K562 (cell line): ENCODE measurements around the gene ZC3H12C. TPM values are rescaled to one million over a fixed set of nuclear protein-coding genes. Genes with fewer than 3 reads are reported as not detected.

Source experiments
- ATAC-seq: fragments of 200-7000 bp; cut with Tn5 transposase; 3 replicates; pipeline ENCODE4 v1.9.1; 2020; ENCODE audit warnings: moderate library complexity
- BruUV-seq: library from RNA; stranded (reverse); fragments of 400-500 nt; replicated peaks from 2 replicates; lab custom pipeline; 2021; lab: Mats Ljungman, UMichigan
- CTCF ChIA-PET: fragments of 300-600 bp; formaldehyde crosslinking; extraction: SDS; loops from one replicate; lab custom pipeline; 2021; ENCODE audit warnings: low intra/inter-chr PET ratio; lab: Yijun Ruan, JAX
- POLR2A ChIA-PET: fragments of 300-600, 350-650 bp; sonication (Branson Sonifier 250); formaldehyde crosslinking; extraction: SDS; loops from one replicate; lab custom pipeline; 2021; ENCODE audit warnings: antibody characterized with exemption, inconsistent platforms; lab: Yijun Ruan, JAX
- DNase-seq, 4 experiments: peaks; one replicate each; pipeline versions ENCODE4 v3.0.0 to v3.0.0-alpha.2; 2011 to 2018; ENCODE audit warnings: low spot score in 3 of 4, mixed read lengths in 3 of 4; ENCODE audit errors: extremely low read depth in 1 of 4
- FAIRE-seq: peaks from 2 replicates; lab custom pipeline; 2011; peaks lifted over from hg19 to GRCh38; lab: Jason Lieb, UNC
- H2AFZ ChIP-seq: 2 replicates; pipeline ENCODE4 v1.6.0; 2011; ENCODE audit warnings: low read depth, low read length, control low read depth, inconsistent platforms
- H3K27ac ChIP-seq: fragments of 200-600 bp; 3 replicates; pipeline ENCODE4 v1.8.0; 2011; ENCODE audit warnings: low read depth, mild to moderate bottlenecking, control low read depth, inconsistent platforms, low read length, moderate library complexity, mixed read lengths; ENCODE audit errors: extremely low read depth
- H3K27me3 ChIP-seq, 2 experiments: fragments of 300-600 bp in 1 of 2; 2 replicates in 1 of 2; 3 replicates in 1 of 2; pipeline versions ENCODE4 v1.6.0 to v1.8.0; 2011; ENCODE audit warnings: inconsistent platforms in 2 of 2, low read length in 2 of 2, mild to moderate bottlenecking in 1 of 2, mixed read lengths in 1 of 2, moderate library complexity in 1 of 2; ENCODE audit not compliant: control insufficient read depth in 2 of 2, insufficient read depth in 2 of 2
- H3K36me3 ChIP-seq: fragments of 300-600 bp; 3 replicates; pipeline ENCODE4 v1.8.0; 2011; ENCODE audit warnings: mild to moderate bottlenecking, low read length, inconsistent platforms; ENCODE audit not compliant: control insufficient read depth, insufficient read depth
- H3K4me1 ChIP-seq, 2 experiments: fragments of 200-600 bp in 1 of 2; replicated peaks in 1 of 2; 2 replicates in 1 of 2; 3 replicates in 1 of 2; pipeline versions ENCODE4 v1.5.1 to v1.8.0; 2011; ENCODE audit warnings: inconsistent platforms in 2 of 2, low read length in 2 of 2, mild to moderate bottlenecking in 1 of 2, mixed read lengths in 1 of 2, moderate library complexity in 1 of 2; ENCODE audit not compliant: control insufficient read depth in 2 of 2, insufficient read depth in 2 of 2
- H3K4me2 ChIP-seq: 2 replicates; pipeline ENCODE4 v1.6.1; 2011; ENCODE audit warnings: low read length, control low read depth, inconsistent platforms, mixed read lengths; ENCODE audit not compliant: insufficient read depth
- H3K4me3 ChIP-seq: fragments of 200-600 bp; sonication (generic), shearing (Covaris generic); 2 replicates; pipeline ENCODE4 v1.5.1; 2016; ENCODE audit warnings: control low read depth, inconsistent platforms
- H3K79me2 ChIP-seq: fragments of 200-600 bp; 3 replicates; pipeline ENCODE4 v1.8.0; 2011; ENCODE audit warnings: low read length, inconsistent platforms; ENCODE audit not compliant: control insufficient read depth, insufficient read depth
- H3K9ac ChIP-seq, 2 experiments: 2 replicates each; pipeline versions ENCODE4 v1.6.0 to v1.6.1; 2011; ENCODE audit warnings: low read depth in 2 of 2, low read length in 2 of 2, control low read depth in 1 of 2, inconsistent platforms in 1 of 2, mild to moderate bottlenecking in 1 of 2, mixed read lengths in 1 of 2; ENCODE audit not compliant: insufficient read depth in 1 of 2
- H3K9me1 ChIP-seq: one replicate; pipeline ENCODE4 v1.6.0; 2011; ENCODE audit warnings: inconsistent platforms, mild to moderate bottlenecking, low read length, moderate library complexity; ENCODE audit not compliant: control insufficient read depth, insufficient read depth
- H3K9me3 ChIP-seq: replicated peaks from 2 replicates; pipeline ENCODE4 v1.5.1; 2011; ENCODE audit warnings: low read depth, low read length, inconsistent platforms; ENCODE audit not compliant: control insufficient read depth, insufficient read depth
- H4K20me1 ChIP-seq: replicated peaks from 2 replicates; pipeline ENCODE4 v1.6.1; 2011; ENCODE audit warnings: low read length, inconsistent platforms, mixed read lengths; ENCODE audit not compliant: control insufficient read depth, insufficient read depth
- CBX8 ChIP-seq: fragments of 200-600 bp; sonication (generic); IDR thresholded peaks from 2 replicates; pipeline ENCODE4 v1.6.1; 2012; ENCODE audit warnings: borderline replicate concordance, mixed run types, low read depth, mild to moderate bottlenecking, moderate library complexity, mixed read lengths, low read length, control low read depth, inconsistent platforms; ENCODE audit not compliant: poor library complexity, severe bottlenecking; ENCODE audit errors: extremely low read depth
- CHD2 ChIP-seq: IDR thresholded peaks from 2 replicates; pipeline ENCODE4 v1.6.1; 2011; ENCODE audit warnings: low read depth, low read length
- HOMEZ ChIP-seq: fragments of 250-450 bp; sonication (Bioruptor Pico); IDR thresholded peaks from 2 replicates; pipeline ENCODE4 v1.4.0; 2020; ENCODE audit warnings: mild to moderate bottlenecking, moderate library complexity
- NR2C1 ChIP-seq, 2 experiments: fragments of 450-650 bp; IDR thresholded peaks; 2 replicates each; pipeline ENCODE4 v1.6.1; 2017; ENCODE audit warnings: mild to moderate bottlenecking in 2 of 2, antibody characterized with exemption in 1 of 2, inconsistent platforms in 1 of 2, missing compliant biosample characterization in 1 of 2, missing genetic modification characterization in 1 of 2
- PHB ChIP-seq: fragments of 250-450 bp; sonication (Bioruptor Pico); IDR thresholded peaks from 2 replicates; pipeline ENCODE4 v1.5.0; 2021
- POLR2AphosphoS5 ChIP-seq: IDR thresholded peaks from 2 replicates; pipeline ENCODE4 v1.6.1; 2011; ENCODE audit warnings: mild to moderate bottlenecking, low read depth, low read length, moderate library complexity; ENCODE audit not compliant: control insufficient read depth, insufficient read depth
- RBM17 ChIP-seq: fragments of 200-400 bp; formaldehyde crosslinking; IDR thresholded peaks from 2 replicates; pipeline ENCODE4 v1.6.1; 2017; ENCODE audit warnings: low read depth, mild to moderate bottlenecking, low read length, borderline replicate concordance
- SMARCB1 ChIP-seq: IDR thresholded peaks from 2 replicates; pipeline ENCODE4 v1.6.1; 2011; ENCODE audit warnings: improper control_type of control experiment, low read depth; ENCODE audit not compliant: insufficient read length
- SRF ChIP-seq, 2 experiments: fragments of 250-450, 450-650 bp in 1 of 2; sonication (Bioruptor Pico) in 1 of 2; sonication (generic) in 1 of 2; formaldehyde crosslinking; IDR thresholded peaks; 2 replicates each; pipeline versions ENCODE4 v1.5.0 to v1.5.1; 2020 to 2022; ENCODE audit warnings: mild to moderate bottlenecking in 1 of 2, missing genetic modification reagents in 1 of 2
- ZNF12 ChIP-seq: sonication (generic); formaldehyde crosslinking; IDR thresholded peaks from 2 replicates; pipeline ENCODE4 v1.4.0; 2020; ENCODE audit warnings: mild to moderate bottlenecking, missing genetic modification reagents
- ZNF274 ChIP-seq: IDR thresholded peaks from 2 replicates; pipeline ENCODE4 v1.6.1; 2011; ENCODE audit warnings: low read depth, mild to moderate bottlenecking, low read length, moderate library complexity, borderline replicate concordance
- WGBS: fragments of 100-300 bp; shearing (Covaris generic); methylation state at CpG from one replicate; pipeline ENCODE4 v1.1.6; 2016; ENCODE audit warnings: low coverage, mixed read lengths; ENCODE audit not compliant: insufficient coverage; ENCODE audit errors: missing lambda C conversion rate; 5-methylcytosine and 5-hydroxymethylcytosine counted together
- in situ Hi-C: fragments of 300-500 bp; cut with MboI; formaldehyde crosslinking; loops from 4 replicates; pipeline ENCODE4 v1.15.0; 2018; ENCODE audit warnings: inconsistent platforms, mixed read lengths
- intact Hi-C: fragments of 100-400 bp; cut with micrococcal nuclease; formaldehyde crosslinking; loops from 2 replicates; pipeline ENCODE4 v1.14.2; 2022
- polyA plus RNA-seq, 8 experiments: library from polyadenylated mRNA; depleted of rRNA in 4 of 8; stranded (reverse) in 5 of 8; unstranded in 3 of 8; fragments of >200 nt; fragmentation: Nextera tagmentation in 2 of 8; fragmentation: Illumina TruSeq in 1 of 8; extraction: Ambion mirVana in 2 of 8; extraction: Trizol in 1 of 8; gene quantifications; 2 replicates each; pipeline versions ENCODE4 v1.2.1 to v1.2.3, GENCODE V29; 2011 to 2014; ENCODE audit warnings: inconsistent platforms in 1 of 8, missing spikeins in 1 of 8
- total RNA-seq, 7 experiments: library from RNA; depleted of rRNA in 6 of 7; stranded (reverse); fragments of >200 nt in 6 of 7; fragmentation: Illumina TruSeq in 2 of 7; extraction: Trizol in 2 of 7; gene quantifications; 2 replicates each; pipeline versions ENCODE4 v1.2.1 to v1.2.3, GENCODE V29; 2011 to 2021; ENCODE audit warnings: low replicate concordance in 1 of 7
- TF ChIP-seq, protein P1 (sequence below): sonication (generic); formaldehyde crosslinking; IDR thresholded peaks from 2 replicates; pipeline ENCODE4 v1.9.0; 2022; ENCODE audit warnings: mild to moderate bottlenecking, missing genetic modification reagents

ZC3H12C gene
- total and polyA plus RNA-seq, 9 of the 15 experiments (the other 6 are each of a cell fraction or from before 2014, with no cell fraction given), result 0.56 to 5.9 (median 3.3) TPM

DNA sequence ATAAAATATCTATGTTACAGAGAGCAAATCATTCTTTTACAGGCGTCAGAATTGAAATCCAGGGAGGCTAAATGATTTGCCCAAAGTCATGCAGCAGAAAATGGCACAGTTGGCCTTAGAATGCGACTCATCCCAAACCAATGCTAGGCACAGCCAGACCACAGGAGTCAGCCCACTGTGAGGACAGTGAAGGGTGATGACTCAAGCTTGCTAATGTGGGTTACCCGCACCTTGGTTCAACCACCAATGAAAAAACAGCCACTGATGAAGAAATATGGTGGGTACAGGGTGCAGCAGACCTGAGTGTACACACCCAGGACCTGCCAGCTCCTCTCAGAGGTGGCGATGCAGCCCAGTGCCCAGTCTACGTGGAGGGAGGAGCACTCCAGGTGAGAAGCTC lies 89.7 kb downstream of the ZC3H12C start:
- Histone ChIP-seq H3K4me1 (no peaks in the 10 kb centered on the region), H4K20me1 (no peaks in the 10 kb centered on the region), H3K9me1 (no peaks in the 10 kb centered on the region), H3K4me2 (no peak overlapping the region), H3K9me3 (no peaks in the 10 kb centered on the region), H3K4me3 (no peak overlapping the region), H3K27ac (no peak overlapping the region), H2AFZ (no peak overlapping the region), H3K36me3 (no peaks in the 10 kb centered on the region), H3K9ac (no peak overlapping the region), H3K27me3 (peaks cover 0 to 11% of the 10 kb centered on the region in 2 experiments; a peak in 1 of 5 replicates)
- intact Hi-C loops, result no loop called here
- ChIA-PET POLR2A (interaction anchor here (0.6 kb wide), 1 partner anchor 15 kb away, joined by 3 read pairs; no protein-coding TSS in a partner anchor), CTCF (no interaction called here)
- DNase-seq, result no peak
- FAIRE-seq, result no peak
- 22% methylated on average over 5 of the region's 5 CpGs for WGBS
- no peak for ATAC-seq
- in situ Hi-C loops, result loop anchor here (25.0 kb wide), 1 partner anchor 1054 kb away; the partner anchor contains the start of gene POU2AF2
- TF ChIP-seq ZNF12 (CRISPR knock-in tag), result no peak
- TF ChIP-seq RBM17, result no peak
- TF ChIP-seq, protein P1, sequence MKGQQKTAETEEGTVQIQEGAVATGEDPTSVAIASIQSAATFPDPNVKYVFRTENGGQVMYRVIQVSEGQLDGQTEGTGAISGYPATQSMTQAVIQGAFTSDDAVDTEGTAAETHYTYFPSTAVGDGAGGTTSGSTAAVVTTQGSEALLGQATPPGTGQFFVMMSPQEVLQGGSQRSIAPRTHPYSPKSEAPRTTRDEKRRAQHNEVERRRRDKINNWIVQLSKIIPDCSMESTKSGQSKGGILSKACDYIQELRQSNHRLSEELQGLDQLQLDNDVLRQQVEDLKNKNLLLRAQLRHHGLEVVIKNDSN (CRISPR knock-in tag), result no peak
- TF ChIP-seq PHB (CRISPR knock-in tag), result no peak
- TF ChIP-seq POLR2AphosphoS5, result no peak
- TF ChIP-seq SMARCB1, result no peak
- no peak for TF ChIP-seq CHD2
- TF ChIP-seq ZNF274, result no peak
- TF ChIP-seq SRF (CRISPR knock-in tag; IDR thresholded peaks at IDR 0.05), result no peak
- no peak for TF ChIP-seq NR2C1 (IDR thresholded peaks at IDR 0.05)
- TF ChIP-seq NR2C1 (tag; IDR thresholded peaks at IDR 0.05), result no peak
- TF ChIP-seq CBX8, result no peak
- no peak for TF ChIP-seq HOMEZ
- TF ChIP-seq, all 486 proteins: peak for 0
- H3K79me2 ChIP-seq, result no peaks in the 10 kb centered on the region
- BruUV-seq, result no TSS peak
